GM21576 (cell line): ENCODE results near the gene CDK19.

ENCODE experiments used
- ATAC-seq: cut with Tn5 transposase; IDR thresholded peaks from one replicate; pipeline ENCODE4 v1.9.1; 2021; ENCODE audit warnings: mild to moderate bottlenecking, moderate library complexity; ENCODE audit not compliant: unreplicated experiment

The CDK19 gene

DNA sequence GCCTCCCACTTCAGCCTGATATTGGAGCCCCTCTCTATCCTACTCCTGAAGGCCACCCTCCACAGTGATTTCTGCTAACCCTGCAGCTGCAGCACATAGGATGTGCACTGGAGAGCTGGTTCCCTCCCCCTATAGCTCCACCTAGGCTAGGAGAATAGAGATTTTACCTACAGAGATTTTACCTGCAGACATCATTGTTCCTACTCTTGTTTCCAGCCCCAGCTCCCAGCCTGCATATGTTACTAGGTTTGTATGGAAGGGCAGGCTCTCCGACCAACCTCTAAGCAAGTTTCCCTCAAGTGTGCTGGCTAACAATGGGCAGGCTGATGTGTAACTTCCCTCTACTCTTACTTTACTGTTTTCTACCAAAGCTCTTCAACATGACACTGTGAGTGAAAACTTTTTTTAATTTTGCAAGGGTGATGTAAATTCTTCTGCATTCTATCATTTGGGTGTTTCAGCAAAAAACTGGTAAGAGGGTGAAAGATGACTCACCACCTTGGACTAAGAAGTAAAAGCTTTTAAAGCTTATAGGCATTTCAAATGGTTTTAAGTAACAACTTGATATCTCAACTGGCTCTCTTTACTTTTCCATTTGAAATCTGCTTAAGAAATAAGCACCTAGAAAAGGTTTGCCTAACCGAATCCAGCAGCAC is 106.8 kb downstream of the CDK19 start:
- no peak for ATAC-seq

DNA sequence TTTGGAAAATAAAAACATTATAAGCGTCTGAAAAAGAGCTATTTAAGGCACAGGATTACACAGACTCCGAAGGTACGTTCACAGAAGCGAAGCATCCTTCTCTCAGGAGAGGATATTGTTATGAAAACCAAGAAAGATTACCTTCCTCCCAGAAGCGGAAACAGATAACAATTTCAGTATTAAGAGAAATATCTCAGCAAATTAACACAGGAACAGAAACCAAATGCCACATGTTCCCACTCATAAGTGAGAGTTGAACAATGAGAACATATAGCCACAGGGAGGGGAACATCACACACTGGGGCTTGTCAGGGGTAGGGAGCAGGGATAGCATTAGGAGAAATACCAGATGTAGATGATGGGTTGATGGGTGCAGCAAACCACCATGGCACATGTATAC is 109.7 kb downstream of the CDK19 start:
- ATAC-seq = no peak

DNA sequence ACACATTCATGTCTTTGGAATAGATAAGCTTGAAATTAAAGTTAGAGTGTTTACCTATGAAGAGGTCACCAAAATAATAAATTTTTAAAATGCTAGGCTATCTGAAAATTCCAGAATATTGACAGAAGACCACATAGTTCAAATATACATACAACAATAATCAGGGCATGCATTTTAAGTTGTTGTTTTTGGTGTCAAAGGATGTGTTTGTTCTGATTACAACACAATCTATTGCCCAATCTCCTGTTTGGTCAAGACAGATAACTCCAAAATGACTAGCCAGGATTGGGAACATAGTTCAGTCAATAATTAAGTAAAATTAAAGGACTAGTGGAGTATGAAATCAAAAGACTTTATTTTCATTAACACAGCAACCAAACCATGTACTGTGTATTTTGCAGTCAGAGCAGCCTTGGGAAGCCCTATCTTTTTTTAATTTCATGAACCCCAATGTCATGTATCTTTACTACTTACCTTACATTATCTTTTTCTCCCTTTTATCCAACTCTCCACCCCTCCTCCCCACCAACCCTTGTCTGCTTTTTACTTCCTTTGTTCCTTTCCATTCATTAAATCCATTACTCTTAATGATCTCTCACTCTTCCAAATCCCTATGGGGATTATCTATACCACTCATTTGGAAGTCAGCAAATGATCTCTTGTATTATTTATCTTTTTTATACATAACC is 111.2 kb downstream of the CDK19 start:
- no peak for ATAC-seq

DNA sequence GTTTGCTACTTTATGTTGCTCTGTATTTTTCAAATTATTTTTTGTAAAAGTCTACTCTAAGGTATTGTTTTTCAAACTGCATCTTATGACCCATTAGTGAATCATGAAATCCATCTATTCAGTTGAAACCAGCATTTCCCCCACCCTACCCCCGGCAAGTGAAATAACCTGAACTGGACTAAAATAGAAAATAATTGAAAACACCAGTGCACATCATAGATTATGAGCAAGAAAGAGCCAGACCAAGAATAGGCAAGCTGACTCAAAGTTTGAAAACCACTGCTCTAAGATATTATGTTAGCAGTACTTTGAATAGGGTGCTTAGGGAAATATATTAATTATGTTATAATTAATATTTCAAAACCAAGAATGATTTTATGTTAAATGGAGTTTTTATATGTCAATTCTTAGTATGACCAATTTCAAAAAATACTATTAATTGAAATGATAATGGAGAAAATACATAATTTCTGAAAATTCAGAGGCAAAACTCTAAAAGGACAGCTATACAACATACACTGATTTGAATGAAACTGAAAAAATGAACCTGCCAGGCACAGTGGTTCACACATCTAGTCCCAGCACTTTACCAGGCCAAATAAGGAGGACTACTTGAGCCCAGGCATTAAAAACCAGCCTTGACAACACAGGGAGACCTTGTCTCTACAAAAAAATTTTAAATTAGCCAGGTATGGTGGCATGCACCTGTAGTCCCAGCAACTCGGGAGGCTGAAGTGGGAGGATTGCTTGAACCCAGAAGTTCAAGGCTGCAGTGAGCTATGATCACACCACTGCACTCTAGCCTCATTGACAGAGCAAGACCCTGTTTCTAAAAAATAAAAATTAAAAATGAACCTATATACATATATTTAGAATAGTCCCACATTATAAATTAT is 112.0 kb downstream of the CDK19 start:
- peak; percentile 43 for ATAC-seq

DNA sequence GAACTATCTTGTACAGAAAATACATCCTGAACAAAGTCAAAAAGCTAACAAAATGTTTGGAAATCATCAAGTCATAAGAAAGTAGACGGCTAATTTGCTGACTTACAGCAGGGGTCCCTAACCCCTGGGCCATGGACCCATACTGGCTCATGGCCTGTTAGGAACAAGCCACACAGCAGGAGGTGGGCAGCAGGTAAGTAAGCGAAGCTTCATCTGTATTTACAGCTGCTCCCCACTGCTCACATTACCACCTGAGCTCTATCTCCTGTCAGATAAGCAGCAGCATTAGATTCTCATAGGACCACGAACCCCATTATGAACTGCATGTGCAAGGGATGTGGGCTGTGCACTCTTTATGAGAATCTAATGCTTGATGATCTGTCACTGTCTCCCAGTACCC is 115.5 kb downstream of the CDK19 start:
- ATAC-seq = no peak

DNA sequence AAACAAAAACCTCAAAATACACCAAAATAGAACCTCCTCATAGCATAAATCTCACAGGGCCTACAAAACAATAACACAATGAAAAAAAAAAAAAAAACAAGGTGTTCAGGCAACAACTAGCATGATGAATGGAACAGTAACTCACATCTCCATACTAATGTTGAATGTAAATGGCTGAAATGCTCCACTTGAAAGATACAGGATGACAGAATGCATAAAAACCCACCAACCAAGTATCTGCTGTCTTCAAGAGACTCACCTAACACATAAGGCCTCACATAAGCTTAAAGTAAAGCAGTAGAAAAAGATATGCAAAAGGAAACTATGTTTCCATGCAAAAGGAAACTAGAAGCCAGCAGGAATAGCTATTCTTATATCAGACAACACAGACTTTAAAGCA is 121.3 kb downstream of the CDK19 start:
- ATAC-seq = no peak

DNA sequence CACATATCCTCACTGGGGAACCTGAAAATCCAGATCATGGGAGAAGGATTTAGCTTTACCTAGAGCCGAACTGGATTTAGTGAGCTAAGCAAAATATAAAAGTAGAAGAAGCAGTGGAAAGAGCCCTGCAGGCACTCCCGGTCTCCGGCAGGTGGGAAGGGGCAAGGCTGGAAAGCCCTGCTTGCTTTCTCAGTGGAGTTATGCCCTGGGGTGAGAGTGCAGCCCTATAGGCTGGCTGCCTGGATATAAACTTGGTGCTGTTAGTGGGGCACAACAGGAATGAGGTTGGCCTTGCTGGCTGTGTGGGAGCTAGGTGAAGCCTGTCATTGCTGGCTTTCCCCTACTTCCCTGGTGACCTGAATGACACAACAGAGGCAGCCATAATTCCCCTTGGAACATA is 122.0 kb downstream of the CDK19 start:
- ATAC-seq = no peak

DNA sequence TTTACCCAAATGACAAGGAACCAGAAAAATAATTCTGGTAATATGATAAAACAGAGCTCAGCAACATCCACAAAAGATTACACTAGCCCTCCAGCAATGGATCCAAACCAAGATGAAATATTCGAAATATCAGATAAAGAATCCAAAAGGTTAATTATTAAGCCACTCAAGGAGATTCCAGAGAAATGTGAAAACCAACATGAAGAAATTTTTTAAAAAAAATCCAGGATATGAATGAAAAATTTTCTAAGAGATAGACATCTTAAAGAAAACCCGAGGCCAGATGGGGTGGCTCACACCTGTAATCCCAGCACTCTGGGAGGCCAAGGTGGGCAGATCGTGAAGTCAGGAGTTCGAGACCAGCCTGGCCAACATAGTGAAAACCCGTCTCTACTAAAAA is 124.4 kb downstream of the CDK19 start:
- ATAC-seq = no peak

DNA sequence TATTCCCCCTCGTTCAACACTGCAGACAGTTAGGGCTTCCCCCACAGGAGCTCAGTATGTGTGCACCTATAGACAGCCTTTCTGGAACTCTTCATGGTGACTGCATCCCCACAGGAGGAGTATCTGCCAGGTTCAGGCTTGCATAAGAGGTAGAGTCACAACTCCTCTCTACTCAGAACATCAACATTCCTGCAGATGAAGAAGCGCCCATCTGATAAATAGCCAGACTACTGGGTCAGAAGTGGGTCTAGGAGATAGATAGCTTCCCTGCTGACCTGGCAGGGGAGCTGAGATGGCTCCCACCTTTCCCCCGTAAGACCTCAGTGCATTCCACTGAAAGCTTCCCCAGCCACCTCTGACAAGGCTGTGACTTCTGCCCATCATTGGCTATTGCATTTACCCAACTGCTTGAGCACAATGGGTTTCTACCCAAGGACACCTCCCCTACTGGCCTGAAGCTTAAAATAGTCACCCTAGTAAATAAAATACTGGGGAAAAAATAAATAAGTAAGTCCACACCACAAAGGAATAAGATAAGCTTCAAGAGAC is 125.1 kb downstream of the CDK19 start:
- ATAC-seq = no peak

DNA sequence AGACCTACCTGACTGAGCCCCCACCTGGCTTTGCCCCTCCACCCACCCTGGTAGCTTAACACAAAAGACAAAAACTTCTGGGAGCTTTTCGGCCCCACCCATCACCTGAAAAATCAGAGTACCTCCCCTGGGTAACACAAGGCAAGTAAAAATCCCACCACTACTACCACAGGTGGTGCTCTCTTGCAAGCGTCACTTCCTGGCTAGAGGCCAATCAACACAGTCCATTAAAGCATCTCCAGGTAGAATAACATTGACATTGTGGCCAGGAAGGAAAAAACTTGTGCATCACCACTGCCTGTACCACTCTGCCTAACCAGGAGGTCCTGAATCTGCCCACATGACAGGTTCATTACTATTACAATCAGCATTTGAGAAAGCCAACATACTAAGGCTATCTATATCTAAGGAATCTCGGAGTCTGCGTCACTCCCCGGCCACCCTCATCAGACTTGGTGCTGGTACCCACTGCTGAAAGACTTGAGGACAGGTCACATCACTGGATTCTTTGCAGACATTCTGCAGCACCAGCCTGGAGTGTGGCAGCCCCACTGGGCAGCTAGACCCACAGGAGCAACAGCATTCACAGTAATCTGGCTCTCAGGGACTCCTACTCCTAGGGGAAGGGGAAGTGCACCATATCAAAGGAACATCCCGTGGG is 125.9 kb downstream of the CDK19 start:
- no peak for ATAC-seq

DNA sequence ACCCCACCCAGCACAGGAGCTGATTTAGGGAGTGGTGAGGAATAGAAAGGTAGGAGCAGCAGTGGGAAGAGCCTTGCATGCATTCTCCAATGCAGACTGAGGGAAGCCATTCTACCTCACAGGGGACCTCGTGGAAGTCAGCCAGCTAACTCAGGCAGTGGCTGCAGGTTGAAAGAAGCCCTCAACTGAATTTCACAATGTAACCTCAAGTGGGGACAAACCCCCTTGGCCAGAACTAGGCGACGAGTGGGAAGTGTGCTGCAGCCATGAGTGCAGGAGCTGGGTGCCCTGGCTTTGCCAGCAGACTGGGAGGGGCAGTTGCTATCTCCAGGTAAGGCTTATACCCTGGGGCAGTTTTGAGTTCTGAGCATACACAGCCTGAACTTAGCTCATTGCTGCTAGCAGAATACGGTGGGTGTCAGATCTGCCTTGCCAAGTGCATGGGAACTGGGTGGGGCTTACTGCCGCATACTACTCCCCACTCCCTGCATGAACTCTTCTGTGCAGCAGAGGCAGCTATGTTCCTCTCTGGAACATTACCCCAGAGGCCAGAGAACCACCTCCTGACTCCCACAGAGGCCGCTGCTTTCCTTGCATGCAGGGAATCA is 126.5 kb downstream of the CDK19 start:
- ATAC-seq = no peak

DNA sequence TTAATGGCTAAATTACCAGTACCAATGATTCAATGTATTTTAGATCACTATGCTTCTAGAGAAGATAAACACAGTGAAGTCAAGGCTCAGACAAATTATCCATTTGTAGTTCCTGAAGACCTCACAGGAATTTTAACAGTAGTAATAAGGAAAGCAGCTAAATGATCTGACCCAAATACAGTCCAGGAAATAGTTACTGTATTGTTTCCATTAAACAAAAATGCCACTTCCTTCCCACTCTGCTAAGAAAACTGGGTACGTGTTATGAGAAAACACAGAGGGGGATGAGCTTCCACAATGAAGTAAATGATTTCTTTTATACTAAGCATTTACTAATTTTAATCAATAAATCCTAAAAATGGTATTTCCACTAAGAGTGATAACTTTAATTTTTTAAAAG is 127.9 kb downstream of the CDK19 start:
- ATAC-seq = no peak

DNA sequence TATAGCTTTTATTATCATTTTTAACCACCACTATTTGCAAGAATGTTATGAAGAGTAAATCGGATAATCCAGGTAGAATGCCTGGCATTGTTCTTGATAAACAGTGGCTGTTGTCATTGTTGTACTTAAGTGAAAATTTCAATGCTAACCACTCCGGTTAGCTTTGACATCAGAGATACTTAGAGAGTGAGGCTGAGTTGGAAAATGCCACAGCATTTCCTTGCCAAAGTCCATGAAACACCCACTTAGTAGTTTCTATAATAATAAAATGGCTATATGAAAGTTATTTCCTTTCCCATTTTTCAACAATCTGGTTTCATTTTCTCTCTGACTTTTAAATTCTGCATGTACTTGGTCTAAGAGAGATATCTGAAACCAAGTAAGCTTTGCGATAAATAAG is 132.0 kb downstream of the CDK19 start:
- no peak for ATAC-seq

DNA sequence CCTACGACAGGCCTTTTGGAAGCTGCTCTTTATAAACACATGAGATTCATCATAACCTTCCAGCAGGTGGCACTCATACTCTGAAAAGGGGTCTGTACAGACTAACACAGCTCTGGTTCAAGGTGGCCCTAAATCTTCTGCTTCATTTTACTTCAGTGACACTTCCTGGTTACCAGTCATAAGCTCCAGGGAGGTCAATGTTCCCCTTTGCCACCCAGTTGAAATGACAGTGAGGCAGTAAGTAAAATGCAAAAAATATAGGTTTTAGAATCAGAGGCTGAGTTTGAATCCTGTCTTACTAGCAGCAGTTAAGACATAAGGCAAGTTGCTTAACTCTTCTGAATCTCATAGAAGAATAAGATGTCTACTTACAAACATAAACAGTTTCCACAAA is 132.8 kb downstream of the CDK19 start:
- ATAC-seq = peak; percentile 98

DNA sequence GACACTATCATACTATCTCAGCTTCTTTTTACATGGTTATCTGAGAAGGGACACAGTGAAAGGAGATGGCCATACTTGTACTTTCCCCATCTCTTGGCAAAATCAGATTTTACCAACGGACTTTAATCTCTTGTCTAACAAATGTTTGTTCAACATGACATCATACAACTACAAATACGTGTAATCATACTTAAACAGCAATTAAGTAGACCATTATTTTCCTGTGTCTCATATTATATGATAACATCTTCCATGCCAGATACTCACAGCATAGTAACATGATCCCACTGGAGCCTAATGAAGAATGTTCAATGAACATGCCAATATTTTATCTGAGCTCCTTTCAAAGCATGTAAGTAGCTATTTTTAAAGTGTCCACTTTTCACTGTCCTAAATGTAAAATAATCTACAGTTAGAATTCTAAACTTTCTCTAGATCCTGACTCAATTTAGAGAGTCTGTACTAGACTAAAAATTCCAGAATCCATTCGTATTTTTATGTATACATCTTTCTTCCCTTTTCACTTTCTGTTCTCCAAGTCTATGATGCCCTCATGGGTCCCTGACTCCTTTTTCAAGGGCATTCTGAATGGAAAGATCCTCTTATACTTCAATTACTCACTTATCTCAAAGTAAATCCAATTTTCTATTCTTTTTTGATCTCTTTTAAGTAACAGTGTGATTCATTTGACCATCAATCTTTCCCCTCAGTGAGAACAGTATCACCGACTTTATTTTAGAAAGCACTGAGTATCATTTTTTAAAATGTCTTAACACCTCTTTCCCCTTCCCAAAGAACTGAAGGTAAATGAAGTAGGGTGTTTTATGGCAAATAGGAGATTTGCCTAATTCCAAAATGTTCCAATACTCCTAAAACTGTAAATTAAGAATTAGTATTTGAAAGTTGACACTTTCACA is 133.5 kb downstream of the CDK19 start:
- no peak for ATAC-seq

DNA sequence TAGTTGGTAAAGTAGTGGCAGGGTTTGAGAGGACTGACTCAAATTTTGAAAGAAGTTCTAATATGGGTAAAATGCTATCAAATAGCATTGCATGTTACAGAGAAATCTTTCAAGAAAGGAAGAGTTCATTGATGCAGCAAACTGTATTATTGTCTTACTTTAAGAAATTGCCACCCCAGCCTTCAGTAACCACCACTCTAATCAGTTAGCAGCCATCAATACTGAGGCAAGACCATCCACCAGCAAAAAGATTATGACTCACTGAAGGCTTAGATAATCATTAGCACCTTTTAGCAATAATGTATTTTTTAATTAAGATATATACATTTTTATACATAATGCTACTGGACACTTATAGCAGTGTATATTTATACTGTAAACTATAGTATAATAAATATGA is 138.9 kb downstream of the CDK19 start:
- no peak for ATAC-seq

DNA sequence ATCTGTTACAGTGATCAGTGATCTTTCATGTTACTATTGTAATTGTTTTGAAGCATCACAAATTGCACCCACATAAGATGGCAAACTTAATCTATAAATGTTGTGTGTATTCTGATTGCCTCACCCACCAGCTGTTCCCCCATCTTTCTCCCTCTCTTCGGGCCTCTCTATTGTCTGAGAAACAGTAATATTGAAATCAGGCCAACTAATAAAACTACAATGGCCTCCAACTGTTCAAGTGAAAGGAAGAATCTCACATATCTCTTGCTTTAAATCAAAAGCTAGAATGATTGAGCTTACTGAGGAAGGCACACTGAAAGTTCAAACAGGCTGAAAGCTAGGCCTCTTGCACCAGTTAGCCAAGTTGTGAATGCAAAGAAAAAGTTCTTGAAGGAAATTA is 141.2 kb downstream of the CDK19 start:
- no peak for ATAC-seq

DNA sequence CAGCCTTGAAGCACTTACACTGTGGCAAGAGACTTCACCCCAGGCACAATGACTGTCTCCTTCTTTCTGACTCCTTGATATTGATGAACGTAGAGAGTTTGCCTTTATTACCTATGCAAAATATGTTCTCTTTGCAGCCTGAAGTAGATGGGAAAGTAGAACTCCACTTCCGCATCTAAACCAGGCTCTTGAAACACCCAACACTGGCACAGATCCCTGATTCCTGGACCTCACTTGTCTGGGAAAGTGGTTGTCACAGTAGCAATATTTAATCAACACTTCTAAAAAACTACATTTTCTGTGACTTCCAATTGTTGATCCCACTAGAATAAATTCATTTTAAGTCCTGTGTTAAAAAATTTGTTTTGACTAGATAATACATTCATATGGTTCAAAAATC is 143.1 kb downstream of the CDK19 start:
- ATAC-seq = no peak

DNA sequence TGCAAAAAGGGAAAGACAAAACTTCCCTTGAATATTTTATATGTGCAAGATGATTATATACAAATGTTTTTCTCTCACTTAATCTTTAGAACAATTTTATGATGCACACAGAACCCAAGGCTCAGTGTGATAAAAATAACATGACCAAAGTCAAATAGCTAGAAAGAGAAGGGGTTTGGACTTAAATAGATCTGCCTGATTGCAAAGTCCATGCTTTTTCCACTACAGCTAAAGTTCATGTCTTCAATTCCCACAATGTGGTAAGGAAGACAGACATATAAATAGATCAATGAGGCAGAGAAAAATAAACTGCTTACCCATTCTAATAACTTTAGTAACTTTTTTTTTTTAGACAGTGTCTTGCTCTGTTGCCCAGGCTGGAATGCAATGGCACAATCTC is 143.8 kb downstream of the CDK19 start:
- ATAC-seq = no peak

DNA sequence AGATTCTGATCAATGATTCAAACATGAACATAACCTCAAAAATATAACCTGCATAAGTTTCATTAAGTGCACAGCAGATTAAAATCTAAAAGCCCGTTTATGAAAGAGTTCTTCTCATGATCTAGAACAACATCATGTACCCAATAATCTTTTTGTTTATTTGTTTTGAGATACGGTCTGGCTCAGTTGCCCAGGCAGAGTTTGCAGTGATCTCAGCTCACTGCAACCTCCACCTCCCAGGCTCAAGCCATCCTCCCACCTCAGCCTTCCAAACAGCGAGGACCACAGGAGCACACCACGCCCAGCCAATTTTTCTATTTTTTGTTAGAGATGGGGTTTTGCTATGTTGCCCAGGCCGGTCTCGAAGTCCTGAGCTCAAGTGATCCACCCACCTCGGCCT is 149.7 kb downstream of the CDK19 start:
- ATAC-seq = no peak
